Measurements from ENCODE around the gene ADGRV1. TPM values are rescaled to one million over a fixed set of nuclear protein-coding genes. Genes with fewer than 3 reads are reported as not detected.

The ADGRV1 gene
- total RNA-seq, 1 experiment from 2014 or later, result 64.8 TPM

- peaks cover 49 to 57% of the 10 kb centered on the region in 2 experiments for H3K4me1 Mint-ChIP-seq
- no peaks in the 10 kb centered on the region for H3K27me3 ChIP-seq (ENCODE audit: insufficient read depth, low read length)
- H3K14ac ChIP-seq (ENCODE audit: insufficient read depth, low read length), result no peak overlapping the region
- H3K27ac Mint-ChIP-seq, result 0 out of 7 replicates have a peak overlapping the region, but pooled peaks of 1 of the 3 experiments have one; percentile 17
- no peak overlapping the region for H3T11ph ChIP-seq (ENCODE audit: low read length)
- no peaks in the 10 kb centered on the region for H3K9me3 ChIP-seq (ENCODE audit: control insufficient read depth, low read depth, low read length)
- no peaks in the 10 kb centered on the region for H3K9me3 Mint-ChIP-seq
- no peak overlapping the region for H3K4me2 ChIP-seq (ENCODE audit: insufficient read depth, insufficient read length, low read length)
- H3K27me3 Mint-ChIP-seq (ENCODE audit: low read depth), result 0 out of 2 replicates have a peak, but pooled peaks cover 2% of the 10 kb centered on the region
- no peak overlapping the region for H4K91ac ChIP-seq (ENCODE audit: insufficient read length, low read depth, low read length)
- no peak overlapping the region for H4K5ac ChIP-seq (ENCODE audit: insufficient read length, low read depth, low read length)
- no peak overlapping the region for H2BK15ac ChIP-seq (ENCODE audit: low read depth, low read length)
- WGBS (ENCODE audit: extremely low coverage, insufficient read length, low lambda C conversion rate), result no CpG with 5 or more reads among the region's 3 CpGs
- H3K9ac ChIP-seq (ENCODE audit: extremely low read depth, insufficient read length, low read length), result no peak overlapping the region
- no peaks in the 10 kb centered on the region; a peak in 2 of 7 replicates for H3K36me3 Mint-ChIP-seq (ENCODE audit: insufficient read depth in 1 of 3, low read depth in 3 of 3)
- H2BK5ac ChIP-seq (ENCODE audit: insufficient read length, low read length), result no peak overlapping the region
- H3K4me1 ChIP-seq (ENCODE audit: insufficient read depth, low read length), result peaks cover 15% of the 10 kb centered on the region
- no peak overlapping the region for H3K4ac ChIP-seq (ENCODE audit: low read depth, low read length)
- H3K79me1 ChIP-seq (ENCODE audit: insufficient read depth, low read depth, low read length, poor library complexity, severe bottlenecking), result no peaks in the 10 kb centered on the region
- no peak overlapping the region for H2BK20ac ChIP-seq (ENCODE audit: low read depth, low read length, poor library complexity, severe bottlenecking)
- no peak overlapping the region for H2BK120ac ChIP-seq (ENCODE audit: low read depth, low read length, poor library complexity, severe bottlenecking)
- H4K20me1 ChIP-seq (ENCODE audit: control insufficient read depth, insufficient read depth, insufficient read length), result no peaks in the 10 kb centered on the region
- H3K4me3 Mint-ChIP-seq, result no peak overlapping the region
- H3K56ac ChIP-seq (ENCODE audit: insufficient read length, low read depth, low read length), result no peak overlapping the region
- H2AK5ac ChIP-seq (ENCODE audit: insufficient read length, low read length), result no peak overlapping the region
- H3K79me2 ChIP-seq (ENCODE audit: insufficient read depth, low read length), result no peaks in the 10 kb centered on the region
- TF ChIP-seq CTCF (conservative IDR thresholded peaks at IDR 0.05), result no peak
- no peak overlapping the region for H3K27ac ChIP-seq (ENCODE audit: insufficient read length, low read depth, low read length)
- no peaks in the 10 kb centered on the region for H3K23me2 ChIP-seq (ENCODE audit: insufficient read length, low read depth, low read length, poor library complexity, severe bottlenecking)
- H3K18ac ChIP-seq (ENCODE audit: insufficient read length, low read depth, low read length), result no peak overlapping the region
- H2BK12ac ChIP-seq (ENCODE audit: insufficient read length, low read depth, low read length), result no peak overlapping the region
- no peak for DNase-seq
- H2AFZ ChIP-seq (ENCODE audit: low read length), result no peak overlapping the region
- H3K23ac ChIP-seq (ENCODE audit: insufficient read length, low read depth, low read length), result no peak overlapping the region
- H4K8ac ChIP-seq (replicated peaks; ENCODE audit: insufficient read length, low read depth, low read length), result no peak overlapping the region
These were observed 7.6 kb upstream of the ADGRV1 start for GRCh38 chr5:90550963-90551362.

Measured in H9 (cell line).